Neutrophil (primary cell): Measurements from ENCODE around the gene DOCK4.

ENCODE experiments used
- H3K27ac ChIP-seq: fragments of 200-600 bp; sonication (generic); 2 replicates; pipeline ENCODE4 v1.5.1; 2016; ENCODE audit warnings: mild to moderate bottlenecking, moderate library complexity
- H3K27me3 ChIP-seq: fragments of 200-600 bp; sonication (generic); 2 replicates; pipeline ENCODE4 v1.6.0; 2016; ENCODE audit warnings: mild to moderate bottlenecking
- H3K36me3 ChIP-seq: fragments of 200-600 bp; sonication (generic); 2 replicates; pipeline ENCODE4 v1.5.1; 2017
- H3K4me1 ChIP-seq, 2 experiments: fragments of 200-600 bp in 1 of 2; sonication (generic) in 1 of 2; 1 replicate in 1 of 2; 2 replicates in 1 of 2; pipeline versions ENCODE4 v1.5.1 to v1.6.1; 2013 to 2016; ENCODE audit warnings: low read depth in 1 of 2, low read length in 1 of 2, mild to moderate bottlenecking in 1 of 2, moderate library complexity in 1 of 2; ENCODE audit not compliant: control insufficient read depth in 1 of 2, insufficient read depth in 1 of 2
- H3K4me3 ChIP-seq, 2 experiments: fragments of 200-600 bp in 1 of 2; sonication (generic) in 1 of 2; 1 replicate in 1 of 2; 2 replicates in 1 of 2; pipeline ENCODE4 v1.5.1; 2013 to 2016; ENCODE audit warnings: low read depth in 1 of 2, low read length in 1 of 2, mild to moderate bottlenecking in 1 of 2, moderate library complexity in 1 of 2
- H3K9me3 ChIP-seq: fragments of 200-600 bp; sonication (generic); 2 replicates; pipeline ENCODE4 v1.5.1; 2016
- CTCF ChIP-seq: fragments of 200-600 bp; sonication (generic); IDR thresholded peaks from 2 replicates; pipeline ENCODE4 v1.5.1; 2016; ENCODE audit warnings: antibody characterized with exemption

Gene DOCK4

GRCh38 chr7:112067632-112068540 lies 138.3 kb downstream of the DOCK4 start:
- no peaks in the 10 kb centered on the region for H3K4me1 ChIP-seq
- H3K4me3 ChIP-seq = no peak overlapping the region
- no peak overlapping the region for H3K27ac ChIP-seq
- H3K9me3 ChIP-seq = no peaks in the 10 kb centered on the region
- H3K27me3 ChIP-seq = no peaks in the 10 kb centered on the region
- no peak for TF ChIP-seq CTCF
- no peaks in the 10 kb centered on the region for H3K36me3 ChIP-seq

DNA sequence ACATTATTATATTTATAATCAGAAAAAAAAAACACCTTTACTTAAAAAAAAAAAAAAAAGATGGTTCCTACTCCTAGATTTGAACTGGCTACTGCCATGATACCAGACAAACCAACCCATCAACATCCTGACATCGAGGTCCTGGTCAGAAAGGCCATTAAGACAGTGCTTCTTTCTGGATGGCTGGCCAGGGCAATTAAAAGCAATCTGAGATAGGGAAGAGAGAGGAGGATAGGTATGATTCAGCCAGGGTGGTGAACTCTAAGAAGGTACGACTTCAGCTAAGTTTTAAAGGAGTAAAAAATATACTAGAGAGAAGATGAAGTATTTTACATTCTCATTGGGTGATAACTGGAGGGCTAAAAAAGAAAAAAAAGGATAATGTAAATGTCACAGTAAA lies 139.0 kb downstream of the DOCK4 start:
- no peak for TF ChIP-seq CTCF
- no peaks in the 10 kb centered on the region for H3K36me3 ChIP-seq
- no peak overlapping the region for H3K4me3 ChIP-seq
- H3K9me3 ChIP-seq = no peaks in the 10 kb centered on the region
- H3K4me1 ChIP-seq = no peaks in the 10 kb centered on the region
- no peaks in the 10 kb centered on the region for H3K27me3 ChIP-seq
- no peak overlapping the region for H3K27ac ChIP-seq

DNA sequence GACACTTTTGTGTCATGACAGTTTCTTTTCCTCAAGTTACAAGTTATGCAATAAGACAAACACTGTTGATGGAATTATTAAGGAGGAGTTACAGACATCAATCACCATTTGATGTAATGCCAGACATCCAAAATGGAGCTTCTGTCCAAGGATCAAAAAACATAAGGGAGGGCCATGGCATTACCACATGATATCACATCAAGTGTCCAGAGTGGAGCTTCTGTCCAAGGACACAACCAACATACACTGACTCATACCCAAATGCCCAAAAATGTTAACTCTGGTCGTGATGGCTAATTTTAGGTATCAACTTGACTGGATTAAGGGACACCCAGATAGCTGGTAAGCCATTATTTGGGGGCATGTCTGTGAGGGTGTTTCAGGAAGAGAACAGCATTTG lies 140.4 kb downstream of the DOCK4 start:
- no peak overlapping the region for H3K4me3 ChIP-seq
- no peaks in the 10 kb centered on the region for H3K27me3 ChIP-seq
- H3K9me3 ChIP-seq = no peaks in the 10 kb centered on the region
- H3K4me1 ChIP-seq = no peaks in the 10 kb centered on the region
- no peak overlapping the region for H3K27ac ChIP-seq
- no peak for TF ChIP-seq CTCF
- no peaks in the 10 kb centered on the region for H3K36me3 ChIP-seq

GRCh38 chr7:112064627-112065385 lies 141.4 kb downstream of the DOCK4 start:
- no peak for TF ChIP-seq CTCF
- H3K4me1 ChIP-seq = no peaks in the 10 kb centered on the region
- H3K27me3 ChIP-seq = no peaks in the 10 kb centered on the region
- H3K4me3 ChIP-seq = no peak overlapping the region
- no peaks in the 10 kb centered on the region for H3K9me3 ChIP-seq
- no peaks in the 10 kb centered on the region for H3K36me3 ChIP-seq
- no peak overlapping the region for H3K27ac ChIP-seq

- no peak for TF ChIP-seq CTCF
- Histone ChIP-seq H3K27ac (no peak overlapping the region), H3K36me3 (no peaks in the 10 kb centered on the region), H3K27me3 (no peaks in the 10 kb centered on the region), H3K4me3 (no peak overlapping the region), H3K9me3 (no peaks in the 10 kb centered on the region), H3K4me1 (no peaks in the 10 kb centered on the region)
These were observed 142.2 kb downstream of the DOCK4 start for GRCh38 chr7:112063974-112064373.
